Spleen (tissue), 11 donors: ENCODE results near the gene EMC6. TPM values are rescaled to one million over a fixed set of nuclear protein-coding genes. Genes with fewer than 3 reads are reported as not detected.

Experiments used
- DNase-seq: peaks from one replicate; pipeline ENCODE4 v3.0.0-alpha.2; 2020
- H3K27ac ChIP-seq, 8 donors: fragments of 200-600 bp; sonication (generic) in 7 of 8; 1 replicate in 4 of 8; 2 replicates in 4 of 8; pipeline versions ENCODE4 v1.5.0 to v1.8.0; 2016 to 2021; ENCODE audit warnings: inconsistent platforms in 4 of 8, mild to moderate bottlenecking in 4 of 8, moderate library complexity in 1 of 8
- H3K27me3 ChIP-seq, 7 donors: fragments of 200-600 bp; sonication (generic) in 6 of 7; replicated peaks in 1 of 7; 1 replicate in 4 of 7; 2 replicates in 3 of 7; pipeline versions ENCODE4 v1.5.0 to v1.8.0; 2016 to 2021; ENCODE audit warnings: inconsistent platforms in 3 of 7, mild to moderate bottlenecking in 1 of 7
- H3K36me3 ChIP-seq, 6 donors: fragments of 200-600 bp; sonication (generic) in 5 of 6; 1 replicate in 4 of 6; 2 replicates in 2 of 6; pipeline versions ENCODE4 v1.5.0 to v1.8.0; 2016 to 2021; ENCODE audit warnings: inconsistent platforms in 2 of 6
- H3K4me1 ChIP-seq, 6 donors: fragments of 200-600 bp; sonication (generic) in 5 of 6; 1 replicate in 3 of 6; 2 replicates in 3 of 6; pipeline versions ENCODE4 v1.5.0 to v1.8.0; 2016 to 2021; ENCODE audit warnings: inconsistent platforms in 3 of 6
- H3K4me3 ChIP-seq, 8 donors: fragments of 200-600 bp; sonication (generic) in 7 of 8; 1 replicate in 4 of 8; 2 replicates in 4 of 8; pipeline versions ENCODE4 v1.5.0 to v1.8.0; 2016 to 2021; ENCODE audit warnings: inconsistent platforms in 4 of 8, mild to moderate bottlenecking in 4 of 8, moderate library complexity in 2 of 8
- H3K9me3 ChIP-seq, 8 donors: fragments of 200-600 bp; sonication (generic) in 7 of 8; 1 replicate in 4 of 8; 2 replicates in 4 of 8; pipeline versions ENCODE4 v1.5.0 to v1.8.0; 2016 to 2021; ENCODE audit warnings: inconsistent platforms in 4 of 8
- POLR2A ChIP-seq, 3 donors: fragments of 450-650 bp; IDR thresholded peaks; one replicate each; pipeline ENCODE4 v1.5.1; 2017; ENCODE audit warnings: antibody characterized with exemption in 3 of 3, mild to moderate bottlenecking in 1 of 3
- POLR2AphosphoS5 ChIP-seq, 3 donors: sonication (generic); formaldehyde crosslinking; IDR thresholded peaks; one replicate each; pipeline ENCODE4 v1.5.1; 2017; ENCODE audit warnings: antibody characterized with exemption in 3 of 3
- WGBS, 5 donors: extraction: QIAGEN DNeasy Blood & Tissue Kit in 3 of 5; methylation state at CpG; one replicate each; pipeline versions ENCODE4 v1.1.5 to v1.1.7; 2013 to 2018; 5-methylcytosine and 5-hydroxymethylcytosine counted together
- intact Hi-C: fragments of 100-400 bp; cut with DNase I; formaldehyde crosslinking; loops from one replicate; pipeline ENCODE4 v1.15.0; 2023; ENCODE audit warnings: low total_unique reads
- polyA plus RNA-seq, 3 donors: library from polyadenylated mRNA; stranded (reverse); fragments of 200-250 nt; gene quantifications; one replicate each; pipeline ENCODE4 v1.2.1, GENCODE V29; 2013
- total RNA-seq, 7 donors: library from RNA; depleted of rRNA in 3 of 7; stranded (reverse); fragments of >200 nt in 3 of 7; fragmentation: NEBNext Ultra II Directional in 4 of 7; extraction: Animal tissue kit (Norgen Biotek cat#: 25700) in 4 of 7; gene quantifications; one replicate each; pipeline versions ENCODE4 v1.1.0 to v1.2.1, GENCODE V29; 2016 to 2021
- TF ChIP-seq, protein P1 (sequence below), 11 experiments: fragments of 200-600 bp in 7 of 11; fragments of 450-650 bp in 4 of 11; sonication (generic) in 4 of 11; IDR thresholded peaks in 8 of 11; conservative IDR thresholded peaks in 3 of 11; 1 replicate in 7 of 11; 2 replicates in 4 of 11; pipeline versions ENCODE4 v1.4.0 to v1.8.0; 2016 to 2021; ENCODE audit warnings: antibody characterized with exemption in 11 of 11, inconsistent platforms in 4 of 11, mild to moderate bottlenecking in 1 of 11
- donor health status: healthy with polysubstance abuse.
- donor health status: DM: no; HTN: no; CAD: no; lungs with moderate emphysema.
- donor health status: DM: no; HTN: no; CAD: no.
- donor health status: Bipolar disorder and iron deficiency.
- donor health status: healthy.
- donor health status: DM: no; HTN: no; CAD: no.
- donor health status: DM: yes; HTN: yes; CAD: no.

The EMC6 gene
- total and polyA plus RNA-seq, 10 donors: 6.0 to 85.3 (median 22.8) TPM

DNA sequence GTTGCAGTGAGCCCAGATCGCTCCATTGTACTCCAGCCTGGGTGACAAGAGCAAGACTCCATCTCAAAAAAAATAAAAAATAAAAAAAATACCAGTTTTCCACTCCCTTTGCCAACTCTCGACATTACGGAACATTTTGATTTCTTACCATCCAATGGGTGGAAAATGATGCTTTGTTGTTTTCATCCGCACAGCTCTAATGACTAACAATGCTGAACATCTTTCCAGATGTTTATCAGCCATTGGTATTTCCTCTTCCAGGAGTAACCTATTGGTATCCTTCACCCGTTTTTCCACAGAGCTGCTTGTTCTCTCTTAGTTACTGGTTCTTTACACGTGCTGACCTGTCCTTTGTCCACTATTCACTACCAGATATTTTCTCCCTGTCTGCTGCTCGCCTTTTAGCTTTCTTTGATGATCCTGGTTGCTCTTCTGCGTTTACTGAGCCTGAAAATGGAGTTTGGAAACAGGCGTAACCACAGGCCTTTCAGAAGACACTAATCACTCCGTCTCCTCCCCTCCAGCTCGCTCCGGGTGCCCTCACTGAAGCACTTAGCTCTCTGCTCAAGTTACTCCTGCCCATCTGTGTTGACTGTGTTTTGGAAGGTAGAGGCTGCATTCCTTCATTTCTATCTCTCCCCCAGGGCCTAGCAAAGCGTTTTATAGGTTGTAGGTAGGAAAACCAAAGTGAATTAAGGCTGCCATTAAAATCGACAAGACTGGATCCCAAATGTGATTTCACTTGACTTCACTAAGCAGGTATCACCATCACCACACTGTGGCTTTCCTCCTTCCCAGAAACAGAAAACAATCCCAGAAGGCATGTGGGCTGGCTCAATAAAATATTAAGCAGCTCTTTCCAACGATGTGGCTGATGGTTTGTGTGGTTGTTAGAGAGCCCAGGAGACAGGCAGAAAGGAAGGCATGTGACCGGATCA is 41.5 kb upstream of the EMC6 start:
- peaks cover 0 to 4% (median 0%) of the 10 kb centered on the region in 6 donors for H3K4me1 ChIP-seq
- DNase-seq: no peak
- peaks cover 5 to 95% (median 62%) of the 10 kb centered on the region in 6 donors for H3K36me3 ChIP-seq
- no peaks in the 10 kb centered on the region for H3K27me3 ChIP-seq
- no peak overlapping the region for H3K27ac ChIP-seq
- no peaks in the 10 kb centered on the region for H3K9me3 ChIP-seq
- H3K4me3 ChIP-seq: no peak overlapping the region
- intact Hi-C loops: no loop called here
- TF ChIP-seq, protein P1, sequence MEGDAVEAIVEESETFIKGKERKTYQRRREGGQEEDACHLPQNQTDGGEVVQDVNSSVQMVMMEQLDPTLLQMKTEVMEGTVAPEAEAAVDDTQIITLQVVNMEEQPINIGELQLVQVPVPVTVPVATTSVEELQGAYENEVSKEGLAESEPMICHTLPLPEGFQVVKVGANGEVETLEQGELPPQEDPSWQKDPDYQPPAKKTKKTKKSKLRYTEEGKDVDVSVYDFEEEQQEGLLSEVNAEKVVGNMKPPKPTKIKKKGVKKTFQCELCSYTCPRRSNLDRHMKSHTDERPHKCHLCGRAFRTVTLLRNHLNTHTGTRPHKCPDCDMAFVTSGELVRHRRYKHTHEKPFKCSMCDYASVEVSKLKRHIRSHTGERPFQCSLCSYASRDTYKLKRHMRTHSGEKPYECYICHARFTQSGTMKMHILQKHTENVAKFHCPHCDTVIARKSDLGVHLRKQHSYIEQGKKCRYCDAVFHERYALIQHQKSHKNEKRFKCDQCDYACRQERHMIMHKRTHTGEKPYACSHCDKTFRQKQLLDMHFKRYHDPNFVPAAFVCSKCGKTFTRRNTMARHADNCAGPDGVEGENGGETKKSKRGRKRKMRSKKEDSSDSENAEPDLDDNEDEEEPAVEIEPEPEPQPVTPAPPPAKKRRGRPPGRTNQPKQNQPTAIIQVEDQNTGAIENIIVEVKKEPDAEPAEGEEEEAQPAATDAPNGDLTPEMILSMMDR (IDR thresholded peaks at IDR 0.05 in 8 of 11, conservative IDR thresholded peaks at IDR 0.05 in 3 of 11): no peak
- no peak for TF ChIP-seq POLR2A (IDR thresholded peaks at IDR 0.05)
- TF ChIP-seq POLR2AphosphoS5 (IDR thresholded peaks at IDR 0.05): no peak
- WGBS, 5 donors: 77 to 91% (median 90%) methylated on average over 16 of the region's 16 CpGs

DNA sequence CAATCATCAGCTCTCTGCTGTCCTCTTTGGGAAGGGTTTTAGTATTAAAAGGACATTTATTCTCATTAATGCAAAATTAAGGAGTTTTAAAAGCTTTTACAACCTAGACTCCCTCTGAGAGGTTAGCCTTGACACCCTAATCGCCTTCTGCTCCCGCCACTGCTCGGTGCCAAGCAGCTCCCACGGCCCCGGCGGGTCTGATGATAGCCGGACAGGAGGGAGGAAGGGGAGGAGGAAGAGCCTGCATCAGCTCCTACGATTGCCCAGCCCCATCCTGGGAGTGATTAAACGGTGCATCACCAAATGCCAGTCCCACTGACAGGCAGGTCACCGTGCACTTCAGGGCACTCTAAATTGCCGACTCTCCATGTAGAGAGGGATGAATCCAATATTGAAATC is 40.8 kb upstream of the EMC6 start:
- DNase-seq: no peak
- Histone ChIP-seq H3K9me3 (no peaks in the 10 kb centered on the region), H3K4me1 (peaks cover 0 to 4% (median 0%) of the 10 kb centered on the region in 6 donors), H3K36me3 (peaks cover 5 to 93% (median 55%) of the 10 kb centered on the region in 6 donors), H3K27me3 (no peaks in the 10 kb centered on the region), H3K27ac (no peak overlapping the region), H3K4me3 (no peak overlapping the region)
- intact Hi-C loops: no loop called here
- no peak for TF ChIP-seq POLR2A (IDR thresholded peaks at IDR 0.05)
- TF ChIP-seq POLR2AphosphoS5 (IDR thresholded peaks at IDR 0.05): no peak
- TF ChIP-seq, protein P1 (IDR thresholded peaks at IDR 0.05 in 8 of 11, conservative IDR thresholded peaks at IDR 0.05 in 3 of 11): no peak
- WGBS, 5 donors: 80 to 93% (median 87%) methylated on average over 11 of the region's 11 CpGs

DNA sequence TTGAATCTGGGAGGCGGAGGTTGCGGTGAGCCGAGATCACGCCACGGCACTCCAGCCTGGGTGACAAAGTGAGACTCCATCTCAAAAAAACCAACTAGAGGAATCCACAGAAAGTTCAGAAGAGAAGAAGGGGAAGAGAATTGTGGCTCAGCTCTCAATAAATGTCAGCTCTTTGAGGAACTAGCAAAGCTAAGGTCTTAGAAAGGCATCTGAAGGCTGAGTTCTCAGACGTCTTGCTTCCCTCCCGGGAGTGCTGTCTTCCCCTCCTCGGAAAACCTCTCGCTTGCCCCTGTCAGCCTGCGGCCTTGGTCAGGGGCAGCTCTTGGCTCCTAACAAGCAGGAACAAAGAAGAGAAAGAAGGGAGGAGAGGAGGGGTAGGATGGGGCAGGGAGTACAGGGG is 37.8 kb upstream of the EMC6 start:
- H3K9me3 ChIP-seq: no peaks in the 10 kb centered on the region
- peaks cover 3 to 27% (median 15%) of the 10 kb centered on the region in 6 donors for H3K4me1 ChIP-seq
- no peak overlapping the region for H3K27ac ChIP-seq
- no peaks in the 10 kb centered on the region for H3K27me3 ChIP-seq
- intact Hi-C loops: no loop called here
- H3K36me3 ChIP-seq: peaks cover 0 to 63% (median 39%) of the 10 kb centered on the region in 6 donors
- no peak for TF ChIP-seq POLR2AphosphoS5 (IDR thresholded peaks at IDR 0.05)
- no peak for TF ChIP-seq POLR2A (IDR thresholded peaks at IDR 0.05)
- TF ChIP-seq, protein P1 (IDR thresholded peaks at IDR 0.05 in 8 of 11, conservative IDR thresholded peaks at IDR 0.05 in 3 of 11): no peak
- no peak for DNase-seq
- H3K4me3 ChIP-seq: no peak overlapping the region
- 81 to 95% (median 87%) methylated on average over 10 of the region's 10 CpGs for WGBS, 5 donors

DNA sequence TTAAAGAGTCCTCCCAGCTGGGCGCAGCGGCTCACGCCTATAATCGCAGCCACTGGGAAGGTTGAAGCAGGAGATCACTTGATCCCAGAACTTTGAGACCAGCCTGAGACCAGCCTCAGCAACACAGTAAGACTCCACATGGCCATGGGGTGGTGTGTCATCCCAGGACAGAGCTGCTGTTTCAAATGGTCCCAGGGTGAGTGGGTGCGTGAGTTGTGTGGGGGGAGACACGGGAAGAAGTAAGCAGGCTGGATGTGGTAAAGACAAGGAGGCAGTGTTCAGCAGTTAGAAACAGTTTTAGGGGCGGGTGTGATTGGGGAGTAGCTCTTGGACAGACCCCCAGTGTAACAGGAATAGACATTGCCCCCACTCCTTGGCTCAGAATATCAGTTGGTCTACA is 36.3 kb upstream of the EMC6 start:
- no peak overlapping the region for H3K27ac ChIP-seq
- no peaks in the 10 kb centered on the region for H3K27me3 ChIP-seq
- peaks cover 4 to 36% (median 22%) of the 10 kb centered on the region in 6 donors for H3K4me1 ChIP-seq
- intact Hi-C loops: no loop called here
- TF ChIP-seq POLR2AphosphoS5 (IDR thresholded peaks at IDR 0.05) (no peak), POLR2A (IDR thresholded peaks at IDR 0.05) (no peak)
- TF ChIP-seq, protein P1 (IDR thresholded peaks at IDR 0.05 in 8 of 11, conservative IDR thresholded peaks at IDR 0.05 in 3 of 11): no peak
- 96 to 99% (median 96%) methylated on average over 7 of the region's 7 CpGs for WGBS, 5 donors
- no peak for DNase-seq
- peaks cover 0 to 48% (median 28%) of the 10 kb centered on the region in 6 donors for H3K36me3 ChIP-seq
- H3K9me3 ChIP-seq: no peaks in the 10 kb centered on the region
- no peak overlapping the region for H3K4me3 ChIP-seq
